ENCODE data around the gene TJAP1. TPM values are rescaled to one million over a fixed set of nuclear protein-coding genes. Genes with fewer than 3 reads are reported as not detected.

The TJAP1 gene
- polyA plus RNA-seq, 2 of the 4 experiments (the other 2 are of a cell fraction), result 13.1 to 15.7 TPM

GRCh38 chr6:43428874-43429273 lies 48.5 kb upstream of the TJAP1 start:
- FAIRE-seq (no peak), DNase-seq (ENCODE audit: low read depth in 1 of 2, low spot score in 1 of 2) (no peak), ATAC-seq (no peak)
- Histone ChIP-seq H3K9me3 (no peaks in the 10 kb centered on the region), H3K4me1 (peaks cover 9% of the 10 kb centered on the region), H3K4me3 (peak overlapping the region; percentile 73), H3K4me2 (peak overlapping the region; percentile 89), H3K27ac (peak overlapping the region in 1 of 2 experiments; percentile 91; a peak in 1 of 6 replicates)
- ChIA-PET POLR2A (no interaction called here), CTCF (interaction anchor here (1.7 kb wide), 1 partner anchor 200 kb away, joined by 5 read pairs; the partner anchor contains the start of gene DNPH1)
- WGBS (ENCODE audit: missing lambda C conversion rate), result 96% methylated on average over 3 of the region's 3 CpGs
- TF ChIP-seq RNF2 (IDR thresholded peaks at IDR 0.05; ENCODE audit: borderline replicate concordance, low read depth), result no peak
- TF ChIP-seq HDAC2 (IDR thresholded peaks at IDR 0.05), result no peak
- TF ChIP-seq ZSCAN20 (CRISPR knock-in tag; IDR thresholded peaks at IDR 0.05), result no peak
- TF ChIP-seq EHMT2 (IDR thresholded peaks at IDR 0.05; ENCODE audit: low read depth), result no peak
- TF ChIP-seq KDM1A (IDR thresholded peaks at IDR 0.05; ENCODE audit: low read depth), result no peak
- no peak for TF ChIP-seq HEYL (CRISPR knock-in tag; IDR thresholded peaks at IDR 0.05)
- TF ChIP-seq HOXB5 (CRISPR knock-in tag; IDR thresholded peaks at IDR 0.05), result no peak
- no peak for TF ChIP-seq GATA3 (IDR thresholded peaks at IDR 0.05; ENCODE audit: borderline replicate concordance)
- TF ChIP-seq MAZ (IDR thresholded peaks at IDR 0.05; ENCODE audit: borderline replicate concordance, low read depth, low read length), result no peak
- TF ChIP-seq ESRRA (IDR thresholded peaks at IDR 0.05; ENCODE audit: borderline replicate concordance, low read length), result no peak
- TF ChIP-seq ATOH8 (CRISPR knock-in tag; IDR thresholded peaks at IDR 0.05; ENCODE audit: low read depth), result no peak
- TF ChIP-seq RFX5 (IDR thresholded peaks at IDR 0.05), result no peak
- no peak for TF ChIP-seq USF2 (IDR thresholded peaks at IDR 0.05)
- TF ChIP-seq CHD4 (IDR thresholded peaks at IDR 0.05; ENCODE audit: borderline replicate concordance), result no peak

- Histone ChIP-seq H3K4me1 (peaks cover 26% of the 10 kb centered on the region), H3K9me3 (no peaks in the 10 kb centered on the region), H3K4me3 (no peak overlapping the region), H3K27ac (no peak overlapping the region), H3K4me2 (no peak overlapping the region)
- FAIRE-seq (no peak), ATAC-seq (no peak), DNase-seq (ENCODE audit: low read depth in 1 of 2, low spot score in 1 of 2) (no peak)
- no peak for TF ChIP-seq HMGXB4 (CRISPR knock-in tag; IDR thresholded peaks at IDR 0.05; ENCODE audit: borderline replicate concordance)
- no peak for TF ChIP-seq HDAC2 (IDR thresholded peaks at IDR 0.05)
- TF ChIP-seq RCOR1 (IDR thresholded peaks at IDR 0.05; ENCODE audit: low read depth, low read length), result no peak
- TF ChIP-seq JUNB (IDR thresholded peaks at IDR 0.05), result no peak
- TF ChIP-seq ZC3H11A (IDR thresholded peaks at IDR 0.05), result no peak
- TF ChIP-seq ZNF302 (CRISPR knock-in tag; IDR thresholded peaks at IDR 0.05), result no peak
- TF ChIP-seq GATA3 (IDR thresholded peaks at IDR 0.05; ENCODE audit: borderline replicate concordance), result no peak
- TF ChIP-seq REST (IDR thresholded peaks at IDR 0.05), result no peak
- TF ChIP-seq RARB (CRISPR knock-in tag; IDR thresholded peaks at IDR 0.05), result no peak
- TF ChIP-seq MAFK (IDR thresholded peaks at IDR 0.05; ENCODE audit: partially characterized antibody), result no peak
- TF ChIP-seq PBX3 (IDR thresholded peaks at IDR 0.05), result no peak
- no peak for TF ChIP-seq NPAS2 (CRISPR knock-in tag; IDR thresholded peaks at IDR 0.05; ENCODE audit: borderline replicate concordance)
- TF ChIP-seq CHD2 (IDR thresholded peaks at IDR 0.05; ENCODE audit: low read length, partially characterized antibody), result no peak
- no peak for TF ChIP-seq SREBF2 (IDR thresholded peaks at IDR 0.05)
- no peak for TF ChIP-seq TP53 (CRISPR knock-in tag; IDR thresholded peaks at IDR 0.05)
- TF ChIP-seq EHF (CRISPR knock-in tag; IDR thresholded peaks at IDR 0.05), result no peak
- TF ChIP-seq FOSL2 (IDR thresholded peaks at IDR 0.05), result no peak
- TF ChIP-seq FOSL2 (CRISPR knock-in tag; IDR thresholded peaks at IDR 0.05), result no peak
- ChIA-PET CTCF (interaction anchor here (1.0 to 1.5 kb wide), 3 partner anchors 15 to 22 kb away, joined by 3 to 4 read pairs (median 3); no protein-coding TSS in a partner anchor), POLR2A (no interaction called here)
- WGBS (ENCODE audit: missing lambda C conversion rate), result 91% methylated on average over 9 of the region's 19 CpGs
Measured at GRCh38 chr6:43432009-43432945, 45.1 kb upstream of the TJAP1 start.

All from A549 (cell line).